GM13977 (cell line): ENCODE results near the gene AGAP1.

Experiments used
- DNase-seq: peaks from one replicate; pipeline ENCODE4 v3.0.0; 2012; ENCODE audit warnings: low spot score
- CTCF ChIP-seq: IDR thresholded peaks from 2 replicates; pipeline ENCODE4 v1.5.1; 2012; ENCODE audit warnings: mild to moderate bottlenecking, control low read depth; ENCODE audit not compliant: insufficient read depth; ENCODE audit errors: extremely low read depth, missing control alignments
- in situ Hi-C: fragments of 300-500 bp; cut with MboI; formaldehyde crosslinking; loops from one replicate; pipeline ENCODE4 v1.12.0; 2022; ENCODE audit warnings: low sequenced_read_pairs, low pct_unique_long_range_greater_than_20kb, mixed read lengths, inconsistent platforms; ENCODE audit not compliant: unreplicated experiment

The AGAP1 gene

GRCh38 chr2:235607546-235608199, 113.8 kb downstream of the AGAP1 start:
- in situ Hi-C loops = no loop called here
- DNase-seq = no peak
- TF ChIP-seq CTCF = no peak

- no peak for TF ChIP-seq CTCF
- in situ Hi-C loops = no loop called here
- no peak for DNase-seq
These were observed 114.5 kb downstream of the AGAP1 start for GRCh38 chr2:235608200-235608887.

DNA sequence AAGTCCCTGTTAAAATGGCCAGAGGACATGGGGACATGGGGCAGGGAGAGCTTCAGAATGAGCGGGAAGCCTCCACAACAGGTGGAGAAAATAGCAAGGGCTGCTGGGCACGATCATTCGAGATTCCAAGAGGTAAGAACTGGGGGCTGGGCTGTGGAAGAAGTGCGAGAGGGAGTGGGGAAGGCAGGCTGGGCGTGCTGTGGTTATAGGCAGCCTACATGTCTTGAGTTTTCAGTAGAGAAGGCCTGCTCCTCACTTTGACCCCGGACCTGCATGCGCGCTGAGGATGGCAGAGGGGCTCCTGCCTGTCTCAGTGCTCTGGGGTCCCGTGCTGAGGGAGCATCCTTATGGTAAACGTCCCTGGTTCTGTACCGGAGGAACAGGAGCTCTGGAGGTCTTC, 115.5 kb downstream of the AGAP1 start:
- DNase-seq = no peak
- no peak for TF ChIP-seq CTCF
- in situ Hi-C loops = no loop called here

DNA sequence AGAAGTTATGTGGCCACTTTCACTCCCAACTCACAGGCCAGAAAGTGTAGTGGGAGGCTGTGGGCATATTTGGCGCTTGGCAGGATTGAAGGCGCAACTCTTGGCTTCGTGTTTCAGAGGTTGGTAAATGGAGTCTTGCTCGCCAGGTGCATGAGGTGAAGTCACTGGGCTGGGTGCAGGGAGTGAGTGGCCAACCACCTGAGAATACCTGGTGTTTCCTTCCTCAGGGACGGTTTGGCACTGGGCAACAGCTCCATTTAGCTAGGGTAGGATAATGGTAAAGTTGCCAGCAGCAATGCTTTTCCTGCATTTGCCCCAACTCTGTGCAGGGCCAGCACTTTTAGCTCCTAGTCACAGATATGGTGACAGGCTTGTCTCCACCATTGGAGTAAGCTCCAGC, 115.9 kb downstream of the AGAP1 start:
- TF ChIP-seq CTCF = no peak
- no peak for DNase-seq
- in situ Hi-C loops = no loop called here

GRCh38 chr2:235610696-235611257, 116.9 kb downstream of the AGAP1 start:
- DNase-seq = no peak
- TF ChIP-seq CTCF = no peak
- in situ Hi-C loops = no loop called here

GRCh38 chr2:235611349-235611748, 117.5 kb downstream of the AGAP1 start:
- in situ Hi-C loops = no loop called here
- no peak for DNase-seq
- TF ChIP-seq CTCF = no peak
